DOHH2 (cell line): ENCODE data around the gene CFAP73.
A peak's percentile ranks its signal among the peaks of the same experiment; 100 is the strongest.

ENCODE experiments used
- H3F3A ChIP-seq: fragments of 200-600 bp; sonication (generic), shearing (Covaris generic); 2 replicates; pipeline ENCODE4 v1.6.0; 2016; ENCODE audit warnings: antibody characterized with exemption, mild to moderate bottlenecking; ENCODE audit not compliant: control insufficient read depth, insufficient read depth
- H3K27ac ChIP-seq: fragments of 200-600 bp; sonication (generic); 2 replicates; pipeline ENCODE4 v1.5.1; 2014; ENCODE audit warnings: low read depth, mild to moderate bottlenecking, low read length, moderate library complexity
- H3K27me3 ChIP-seq: fragments of 200-600 bp; sonication (generic); 2 replicates; pipeline ENCODE4 v1.6.1; 2014; ENCODE audit warnings: mild to moderate bottlenecking, low read length, mixed read lengths; ENCODE audit not compliant: control insufficient read depth
- H3K36me3 ChIP-seq: fragments of 200-600 bp; sonication (generic); 2 replicates; pipeline ENCODE4 v1.6.1; 2014; ENCODE audit warnings: mild to moderate bottlenecking, low read length, moderate library complexity, mixed read lengths; ENCODE audit not compliant: control insufficient read depth
- H3K4me1 ChIP-seq: fragments of 200-600 bp; sonication (generic); 2 replicates; pipeline ENCODE4 v1.6.1; 2014; ENCODE audit warnings: mild to moderate bottlenecking, low read length, mixed read lengths; ENCODE audit not compliant: control insufficient read depth
- H3K4me2 ChIP-seq: fragments of 200-600 bp; sonication (generic); 2 replicates; pipeline ENCODE4 v1.6.0; 2014; ENCODE audit warnings: mild to moderate bottlenecking, low read length, moderate library complexity
- H3K4me3 ChIP-seq: fragments of 200-600 bp; sonication (generic); 2 replicates; pipeline ENCODE4 v1.5.1; 2014; ENCODE audit warnings: mild to moderate bottlenecking, low read length, mixed read lengths
- H3K79me2 ChIP-seq: fragments of 200-600 bp; sonication (generic); 2 replicates; pipeline ENCODE4 v1.6.1; 2014; ENCODE audit warnings: mild to moderate bottlenecking, low read length, mixed read lengths; ENCODE audit not compliant: control insufficient read depth
- H3K9me2 ChIP-seq: fragments of 200-600 bp; sonication (generic); replicated peaks from 2 replicates; pipeline ENCODE4 v1.6.1; 2014; ENCODE audit warnings: mild to moderate bottlenecking, low read length, mixed read lengths; ENCODE audit not compliant: control insufficient read depth
- H3K9me3 ChIP-seq: fragments of 200-600 bp; sonication (generic); 2 replicates; pipeline ENCODE4 v1.6.1; 2014; ENCODE audit warnings: antibody characterized with exemption, low read length, mixed read lengths; ENCODE audit not compliant: control insufficient read depth, insufficient read depth
- H4K20me1 ChIP-seq: fragments of 200-600 bp; sonication (generic); 2 replicates; pipeline ENCODE4 v1.6.0; 2014; ENCODE audit warnings: low read depth, mild to moderate bottlenecking, antibody characterized with exemption, low read length, moderate library complexity; ENCODE audit not compliant: control insufficient read depth, insufficient read depth
- EZH2phosphoT487 ChIP-seq: fragments of 200-600 bp; sonication (generic); IDR thresholded peaks from 2 replicates; pipeline ENCODE4 v1.6.1; 2017; ENCODE audit warnings: borderline replicate concordance, mild to moderate bottlenecking, antibody characterized with exemption, low read length, moderate library complexity, mixed read lengths
- TF ChIP-seq, protein P1 (sequence below): fragments of 200-600 bp; sonication (generic); IDR thresholded peaks from one replicate; pipeline ENCODE4 v1.5.1; 2014; ENCODE audit warnings: antibody characterized with exemption, mild to moderate bottlenecking, low read depth, low read length; ENCODE audit not compliant: poor library complexity, severe bottlenecking

Gene CFAP73

DNA sequence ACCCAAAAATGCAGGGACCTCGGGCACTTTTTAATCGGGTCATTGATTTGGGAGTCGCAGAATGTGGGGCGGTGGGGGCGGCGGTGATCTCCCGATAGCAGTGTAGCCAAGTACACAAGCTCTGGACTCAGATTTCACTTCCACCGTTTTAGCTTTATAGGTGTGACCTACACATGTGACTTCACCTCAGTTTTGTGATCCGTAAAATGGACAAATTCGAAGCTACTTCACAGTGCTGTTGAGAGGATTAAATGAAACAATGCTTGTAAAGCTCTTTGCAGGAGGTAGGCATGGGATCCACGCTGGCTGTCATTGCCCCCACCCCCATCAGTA lies 36.5 kb downstream of the CFAP73 start:
- H4K20me1 ChIP-seq = peaks cover 7% of the 10 kb centered on the region; the same call in 1 of the 2 replicates
- H3K4me2 ChIP-seq = peak overlapping the region; percentile 92
- H3K9me2 ChIP-seq = no peaks in the 10 kb centered on the region
- peaks cover 72% of the 10 kb centered on the region for H3K36me3 ChIP-seq
- H3K4me3 ChIP-seq = peak overlapping the region; percentile 87
- TF ChIP-seq EZH2phosphoT487 = no peak
- TF ChIP-seq, protein P1, sequence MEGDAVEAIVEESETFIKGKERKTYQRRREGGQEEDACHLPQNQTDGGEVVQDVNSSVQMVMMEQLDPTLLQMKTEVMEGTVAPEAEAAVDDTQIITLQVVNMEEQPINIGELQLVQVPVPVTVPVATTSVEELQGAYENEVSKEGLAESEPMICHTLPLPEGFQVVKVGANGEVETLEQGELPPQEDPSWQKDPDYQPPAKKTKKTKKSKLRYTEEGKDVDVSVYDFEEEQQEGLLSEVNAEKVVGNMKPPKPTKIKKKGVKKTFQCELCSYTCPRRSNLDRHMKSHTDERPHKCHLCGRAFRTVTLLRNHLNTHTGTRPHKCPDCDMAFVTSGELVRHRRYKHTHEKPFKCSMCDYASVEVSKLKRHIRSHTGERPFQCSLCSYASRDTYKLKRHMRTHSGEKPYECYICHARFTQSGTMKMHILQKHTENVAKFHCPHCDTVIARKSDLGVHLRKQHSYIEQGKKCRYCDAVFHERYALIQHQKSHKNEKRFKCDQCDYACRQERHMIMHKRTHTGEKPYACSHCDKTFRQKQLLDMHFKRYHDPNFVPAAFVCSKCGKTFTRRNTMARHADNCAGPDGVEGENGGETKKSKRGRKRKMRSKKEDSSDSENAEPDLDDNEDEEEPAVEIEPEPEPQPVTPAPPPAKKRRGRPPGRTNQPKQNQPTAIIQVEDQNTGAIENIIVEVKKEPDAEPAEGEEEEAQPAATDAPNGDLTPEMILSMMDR = no peak
- no peaks in the 10 kb centered on the region for H3K9me3 ChIP-seq
- H3K27me3 ChIP-seq = no peaks in the 10 kb centered on the region
- H3K79me2 ChIP-seq = peaks cover 87% of the 10 kb centered on the region
- peak overlapping the region; percentile 83 for H3K27ac ChIP-seq
- peaks cover 45% of the 10 kb centered on the region for H3K4me1 ChIP-seq
- H3F3A ChIP-seq = peaks cover 3% of the 10 kb centered on the region; the same call in 1 of the 2 replicates

DNA sequence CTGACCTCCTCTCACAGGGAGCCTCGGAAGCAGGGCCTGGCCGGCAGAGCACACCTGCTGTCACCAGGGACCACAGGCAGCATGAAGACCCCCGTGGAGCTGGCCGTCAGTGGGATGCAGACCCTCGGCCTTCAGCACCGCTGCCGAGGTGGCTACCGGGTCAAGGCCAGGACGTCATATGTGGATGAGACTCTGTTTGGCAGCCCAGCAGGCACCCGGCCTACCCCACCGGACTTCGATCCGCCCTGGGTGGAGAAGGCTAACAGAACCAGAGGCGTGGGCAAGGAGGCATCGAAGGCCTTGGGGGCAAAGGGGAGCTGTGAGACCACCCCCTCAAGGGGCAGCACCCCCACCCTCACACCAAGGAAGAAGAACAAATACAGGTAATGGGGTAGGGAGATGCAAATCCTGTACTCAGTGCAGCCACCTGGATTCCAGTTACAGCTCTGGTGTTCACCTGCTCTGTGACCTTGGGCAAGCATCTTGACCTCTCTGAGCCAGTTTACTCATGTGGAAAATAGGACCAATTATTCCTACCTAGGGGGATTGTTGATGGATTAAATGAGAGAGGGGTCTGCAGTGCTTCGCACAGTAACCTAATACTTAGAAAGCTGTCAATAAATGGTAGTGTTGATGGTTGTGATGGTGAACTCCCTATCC lies 37.3 kb downstream of the CFAP73 start:
- H3K27ac ChIP-seq = no peak overlapping the region; the same call in none of the 2 replicates
- no peaks in the 10 kb centered on the region for H3K9me2 ChIP-seq
- H3K9me3 ChIP-seq = no peaks in the 10 kb centered on the region
- H3K4me1 ChIP-seq = peaks cover 45% of the 10 kb centered on the region
- H3F3A ChIP-seq = peaks cover 3% of the 10 kb centered on the region; the same call in 1 of the 2 replicates
- peak overlapping the region; percentile 87 for H3K4me3 ChIP-seq
- no peak for TF ChIP-seq EZH2phosphoT487
- TF ChIP-seq, protein P1 = no peak
- peaks cover 81% of the 10 kb centered on the region for H3K79me2 ChIP-seq
- H3K36me3 ChIP-seq = peaks cover 76% of the 10 kb centered on the region
- H4K20me1 ChIP-seq = peaks cover 6% of the 10 kb centered on the region; the same call in 1 of the 2 replicates
- no peaks in the 10 kb centered on the region for H3K27me3 ChIP-seq
- H3K4me2 ChIP-seq = peak overlapping the region; percentile 92

DNA sequence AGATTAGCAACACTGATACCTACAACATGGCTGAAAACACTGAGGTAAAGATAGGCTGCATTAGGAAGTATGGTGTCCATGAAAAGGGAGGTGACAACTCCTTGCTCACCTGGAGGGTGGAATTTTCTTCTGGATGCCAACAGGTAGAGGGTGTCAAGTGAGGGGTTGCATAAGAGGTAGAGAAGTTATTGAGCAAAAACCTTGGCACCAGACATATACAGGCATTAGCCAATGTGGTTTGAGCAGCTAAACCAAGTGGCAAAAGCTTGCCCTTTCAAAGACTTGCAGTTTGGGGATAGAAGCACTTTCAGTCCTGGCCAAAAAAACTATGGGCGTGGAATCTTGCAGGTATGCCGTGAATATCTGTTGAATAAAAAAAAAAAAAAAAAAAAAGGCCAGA lies 39.8 kb downstream of the CFAP73 start:
- Histone ChIP-seq H3F3A (peaks cover 3% of the 10 kb centered on the region; the same call in 1 of the 2 replicates), H3K79me2 (peaks cover 55% of the 10 kb centered on the region), H3K36me3 (peaks cover 67% of the 10 kb centered on the region)

More for the DNA sequence above, 39.8 kb downstream of the CFAP73 start:
- Histone ChIP-seq H4K20me1 (no peaks in the 10 kb centered on the region), H3K27me3 (no peaks in the 10 kb centered on the region), H3K4me1 (peaks cover 32% of the 10 kb centered on the region), H3K4me3 (no peak overlapping the region), H3K9me3 (no peaks in the 10 kb centered on the region), H3K9me2 (no peaks in the 10 kb centered on the region), H3K27ac (no peak overlapping the region), H3K4me2 (no peak overlapping the region)
- no peak for TF ChIP-seq EZH2phosphoT487
- TF ChIP-seq, protein P1 = no peak
